A673 (cell line): ENCODE results near the gene PDE4B. TPM values are rescaled to one million over a fixed set of nuclear protein-coding genes. Genes with fewer than 3 reads are reported as not detected.

Source experiments
- BruUV-seq: library from RNA; stranded (reverse); fragments of 400-500 nt; replicated peaks from 2 replicates; lab custom pipeline; 2021; lab: Mats Ljungman, UMichigan
- CTCF ChIA-PET: fragments of 300-600 bp; sonication (Branson Sonifier 250); formaldehyde crosslinking; loops from one replicate; lab custom pipeline; 2022; ENCODE audit warnings: antibody characterized with exemption; lab: Charles Lee
- POLR2A ChIA-PET: fragments of 300-600 bp; sonication (Branson Sonifier 250); formaldehyde crosslinking; loops from one replicate; lab custom pipeline; 2022; ENCODE audit warnings: antibody characterized with exemption; ENCODE audit not compliant: low non-redundant PET; lab: Charles Lee
- DNase-seq: peaks from one replicate; pipeline ENCODE4 v3.0.0-alpha.2; 2015; ENCODE audit warnings: low spot score
- H3K27ac ChIP-seq: fragments of 200-600 bp; sonication (generic); 2 replicates; pipeline ENCODE4 v1.5.1; 2016; ENCODE audit warnings: mixed run types, low read depth, mild to moderate bottlenecking, mixed read lengths, antibody characterized with exemption, low read length; ENCODE audit not compliant: poor library complexity, severe bottlenecking
- H3K27me3 ChIP-seq: fragments of 200-600 bp; sonication (generic); replicated peaks from 2 replicates; pipeline ENCODE4 v1.6.1; 2017; ENCODE audit warnings: mixed run types, low read depth, mild to moderate bottlenecking, mixed read lengths, antibody characterized with exemption, low read length; ENCODE audit not compliant: insufficient read depth, poor library complexity
- H3K36me3 ChIP-seq: fragments of 200-600 bp; sonication (generic); 2 replicates; pipeline ENCODE4 v1.6.1; 2016; ENCODE audit warnings: mixed run types, mild to moderate bottlenecking, mixed read lengths, antibody characterized with exemption, low read length; ENCODE audit not compliant: insufficient read depth, poor library complexity, severe bottlenecking
- H3K4me1 ChIP-seq: fragments of 200-600 bp; sonication (generic); 2 replicates; pipeline ENCODE4 v1.6.1; 2017; ENCODE audit warnings: mixed run types, mild to moderate bottlenecking, mixed read lengths, antibody characterized with exemption, low read length; ENCODE audit not compliant: insufficient read depth, poor library complexity, severe bottlenecking
- H3K4me3 ChIP-seq: fragments of 200-600 bp; sonication (generic); 2 replicates; pipeline ENCODE4 v1.5.1; 2016; ENCODE audit warnings: low read depth, mixed run types, mild to moderate bottlenecking, mixed read lengths, low read length; ENCODE audit not compliant: poor library complexity, severe bottlenecking
- H3K9me3 ChIP-seq: fragments of 200-600 bp; sonication (generic); 2 replicates; pipeline ENCODE4 v1.6.1; 2016; ENCODE audit warnings: mixed run types, low read depth, mild to moderate bottlenecking, mixed read lengths, antibody characterized with exemption, low read length; ENCODE audit not compliant: poor library complexity, severe bottlenecking
- EZH2 ChIP-seq: fragments of 200-600 bp; sonication (generic); IDR thresholded peaks from 2 replicates; pipeline ENCODE4 v1.6.1; 2017; ENCODE audit warnings: borderline replicate concordance, low read depth, mild to moderate bottlenecking, mixed read lengths, antibody characterized with exemption, low read length; ENCODE audit not compliant: poor library complexity, severe bottlenecking
- intact Hi-C: fragments of 100-400 bp; cut with micrococcal nuclease; formaldehyde crosslinking; loops from one replicate; pipeline ENCODE4 v1.10.0; 2022; ENCODE audit not compliant: unreplicated experiment
- total RNA-seq: library from RNA; stranded (reverse); gene quantifications from 2 replicates; pipeline ENCODE4 v1.2.3, GENCODE V29; 2021
- TF ChIP-seq, protein P1 (sequence below): fragments of 300-800, 200-600 bp; sonication (generic); conservative IDR thresholded peaks from 2 replicates; pipeline ENCODE4 v1.5.1; 2017; ENCODE audit warnings: low read depth, mild to moderate bottlenecking, antibody characterized with exemption, low read length, moderate library complexity, mixed read lengths

The PDE4B gene
- total RNA-seq, 1 experiment from 2014 or later, result 20.0 TPM

DNA sequence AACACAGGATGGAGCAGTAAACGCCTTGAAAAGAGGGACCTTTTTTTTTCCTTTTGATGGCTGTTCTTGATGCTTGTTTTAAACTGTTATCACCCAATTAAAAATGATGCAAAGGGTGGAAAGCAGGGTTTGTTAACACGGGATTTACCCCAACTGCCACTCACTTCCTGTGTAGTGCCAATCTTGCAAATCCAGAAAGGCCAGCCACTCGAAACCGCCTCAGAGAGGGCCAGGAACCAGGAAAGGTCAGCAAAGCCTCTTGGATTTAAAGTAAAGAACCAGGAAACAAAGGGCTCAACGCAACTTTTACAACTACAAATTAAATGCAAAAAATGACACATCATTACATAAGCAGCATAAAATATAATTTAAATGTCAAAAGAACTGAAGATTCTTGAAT, 347.4 kb downstream of the PDE4B start:
- Histone ChIP-seq H3K36me3 (no peaks in the 10 kb centered on the region), H3K4me1 (peaks cover 11% of the 10 kb centered on the region), H3K4me3 (no peak overlapping the region), H3K27ac (no peak overlapping the region), H3K9me3 (no peaks in the 10 kb centered on the region), H3K27me3 (no peaks in the 10 kb centered on the region)
- TF ChIP-seq, protein P1, sequence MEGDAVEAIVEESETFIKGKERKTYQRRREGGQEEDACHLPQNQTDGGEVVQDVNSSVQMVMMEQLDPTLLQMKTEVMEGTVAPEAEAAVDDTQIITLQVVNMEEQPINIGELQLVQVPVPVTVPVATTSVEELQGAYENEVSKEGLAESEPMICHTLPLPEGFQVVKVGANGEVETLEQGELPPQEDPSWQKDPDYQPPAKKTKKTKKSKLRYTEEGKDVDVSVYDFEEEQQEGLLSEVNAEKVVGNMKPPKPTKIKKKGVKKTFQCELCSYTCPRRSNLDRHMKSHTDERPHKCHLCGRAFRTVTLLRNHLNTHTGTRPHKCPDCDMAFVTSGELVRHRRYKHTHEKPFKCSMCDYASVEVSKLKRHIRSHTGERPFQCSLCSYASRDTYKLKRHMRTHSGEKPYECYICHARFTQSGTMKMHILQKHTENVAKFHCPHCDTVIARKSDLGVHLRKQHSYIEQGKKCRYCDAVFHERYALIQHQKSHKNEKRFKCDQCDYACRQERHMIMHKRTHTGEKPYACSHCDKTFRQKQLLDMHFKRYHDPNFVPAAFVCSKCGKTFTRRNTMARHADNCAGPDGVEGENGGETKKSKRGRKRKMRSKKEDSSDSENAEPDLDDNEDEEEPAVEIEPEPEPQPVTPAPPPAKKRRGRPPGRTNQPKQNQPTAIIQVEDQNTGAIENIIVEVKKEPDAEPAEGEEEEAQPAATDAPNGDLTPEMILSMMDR, result no peak
- no peak for TF ChIP-seq EZH2
- peak; percentile 11 for DNase-seq
- no TSS peak for BruUV-seq
- intact Hi-C loops, result no loop called here
- POLR2A ChIA-PET, result no interaction called here
- CTCF ChIA-PET, result no interaction called here

DNA sequence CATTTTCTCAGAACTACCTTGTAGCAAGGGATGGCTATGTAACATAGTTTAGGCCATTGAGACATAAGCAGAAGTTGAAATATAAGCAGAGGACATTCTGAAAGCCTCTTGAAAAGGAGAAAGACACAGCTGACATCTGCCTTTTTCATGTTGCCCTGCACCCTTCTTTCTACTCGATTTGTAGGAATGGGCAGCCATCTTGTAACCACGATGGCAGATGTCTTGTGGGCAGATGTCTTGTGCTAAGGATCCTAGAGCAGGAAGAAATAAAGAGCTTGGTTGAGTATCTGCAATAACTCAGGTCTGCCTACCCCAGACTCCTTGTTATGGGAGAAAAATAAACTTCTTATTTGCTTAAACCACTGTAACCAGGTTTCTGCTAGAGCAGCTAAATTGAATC, 351.0 kb downstream of the PDE4B start:
- ChIA-PET POLR2A (no interaction called here), CTCF (no interaction called here)
- no peak for DNase-seq
- Histone ChIP-seq H3K27me3 (no peaks in the 10 kb centered on the region), H3K27ac (no peak overlapping the region), H3K4me3 (no peak overlapping the region), H3K4me1 (no peaks in the 10 kb centered on the region), H3K36me3 (no peaks in the 10 kb centered on the region), H3K9me3 (no peaks in the 10 kb centered on the region)
- intact Hi-C loops, result no loop called here
- TF ChIP-seq EZH2, result no peak
- TF ChIP-seq, protein P1, result no peak
- no TSS peak for BruUV-seq

DNA sequence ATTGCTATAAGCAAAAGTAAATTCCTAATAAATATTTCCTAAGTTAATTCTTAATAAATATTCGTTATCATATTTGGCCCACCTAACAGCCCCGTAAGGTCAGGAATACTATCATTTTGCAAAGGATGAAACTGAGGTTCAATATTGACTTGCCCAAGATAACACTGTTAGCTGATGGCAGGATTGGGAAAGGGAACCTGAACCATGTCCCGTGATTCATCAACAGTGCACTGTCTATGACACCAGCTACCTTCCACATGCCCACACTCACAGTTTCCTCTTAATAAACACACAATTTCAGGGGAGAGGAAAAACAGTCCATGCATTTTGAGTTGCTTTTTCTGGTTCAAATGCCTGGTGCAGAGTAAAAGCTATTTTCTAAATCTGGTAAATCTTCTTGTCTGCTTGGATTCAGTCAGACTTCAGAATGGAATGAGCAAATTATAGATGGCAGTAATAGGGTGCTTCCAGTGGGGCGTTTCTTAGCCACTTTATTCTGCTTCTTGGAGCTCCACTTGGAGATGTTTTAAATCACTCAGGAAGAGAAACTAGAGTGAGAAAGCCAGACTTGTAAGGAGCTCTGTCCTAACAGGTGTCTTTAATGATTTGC, 354.6 kb downstream of the PDE4B start:
- intact Hi-C loops, result no loop called here
- H3K9me3 ChIP-seq, result no peaks in the 10 kb centered on the region
- no peaks in the 10 kb centered on the region for H3K4me1 ChIP-seq
- CTCF ChIA-PET, result no interaction called here
- no peak overlapping the region for H3K4me3 ChIP-seq
- POLR2A ChIA-PET, result no interaction called here
- no peak for DNase-seq
- H3K36me3 ChIP-seq, result no peaks in the 10 kb centered on the region
- no peak overlapping the region for H3K27ac ChIP-seq
- no TSS peak for BruUV-seq
- H3K27me3 ChIP-seq, result no peaks in the 10 kb centered on the region
- TF ChIP-seq, protein P1, result no peak
- TF ChIP-seq EZH2, result no peak
